Kidney (tissue), 14 donors: ENCODE results near the gene PEX5L. TPM values are rescaled to one million over a fixed set of nuclear protein-coding genes. Genes with fewer than 3 reads are reported as not detected.

Experiments
- DNase-seq, 5 donors: peaks; one replicate each; pipeline ENCODE4 v3.0.0-alpha.2; 2013 to 2020
- FAIRE-seq: peaks from 2 replicates; lab custom pipeline; 2012; peaks lifted over from hg19 to GRCh38; lab: Jason Lieb, UNC
- H3K27ac ChIP-seq, 2 donors: one replicate each; pipeline ENCODE4 v1.7.0; 2013; ENCODE audit warnings: low read depth in 2 of 2, low read length in 2 of 2, inconsistent platforms in 1 of 2
- H3K27me3 ChIP-seq: one replicate; pipeline ENCODE4 v1.7.1; 2013; ENCODE audit warnings: low read length, inconsistent platforms; ENCODE audit not compliant: control insufficient read depth, insufficient read depth
- H3K36me3 ChIP-seq, 3 donors: one replicate each; pipeline versions ENCODE4 v1.7.0 to v1.7.1; 2013; ENCODE audit warnings: low read length in 3 of 3, control low read depth in 1 of 3, inconsistent platforms in 1 of 3; ENCODE audit not compliant: insufficient read depth in 3 of 3, control insufficient read depth in 2 of 3
- H3K4me1 ChIP-seq, 3 donors: one replicate each; pipeline versions ENCODE4 v1.7.0 to v1.7.1; 2013; ENCODE audit warnings: low read length in 3 of 3, inconsistent platforms in 1 of 3, low read depth in 1 of 3; ENCODE audit not compliant: control insufficient read depth in 2 of 3, insufficient read depth in 2 of 3
- H3K4me3 ChIP-seq, 3 donors: one replicate each; pipeline versions ENCODE4 v1.7.0 to v1.8.1; 2013; ENCODE audit warnings: low read length in 3 of 3, control low read depth in 1 of 3, inconsistent platforms in 1 of 3
- H3K9ac ChIP-seq, 3 donors: one replicate each; pipeline versions ENCODE4 v1.7.0 to v1.7.1; 2013; ENCODE audit warnings: low read length in 3 of 3, control low read depth in 1 of 3, inconsistent platforms in 1 of 3
- H3K9me3 ChIP-seq, 3 donors: one replicate each; pipeline versions ENCODE4 v1.7.0 to v1.7.1; 2013; ENCODE audit warnings: low read length in 3 of 3, control low read depth in 1 of 3, inconsistent platforms in 1 of 3; ENCODE audit not compliant: control insufficient read depth in 2 of 3, insufficient read depth in 1 of 3
- CTCF ChIP-seq: IDR thresholded peaks from 3 replicates; pipeline ENCODE4 v1.5.1; 2012; ENCODE audit warnings: mild to moderate bottlenecking, moderate library complexity, borderline replicate concordance; ENCODE audit not compliant: insufficient read depth; ENCODE audit errors: extremely low read depth
- intact Hi-C: fragments of 100-400 bp; cut with DNase I; formaldehyde crosslinking; loops from one replicate; pipeline ENCODE4 v1.11.1; 2022
- polyA plus RNA-seq: library from polyadenylated mRNA; stranded (reverse); fragments of 350-450 nt; fragmentation: Illumina TruSeq; extraction: RNeasy Lipid Tissue Mini Kit (QIAGEN cat#74804); gene quantifications from one replicate; pipeline ENCODE4 v1.2.3, GENCODE V29; 2014; ENCODE audit warnings: low read depth, low replicate concordance; ENCODE audit not compliant: insufficient read depth
- total RNA-seq: library from RNA; stranded (reverse); fragmentation: NEBNext Ultra II Directional; extraction: Animal tissue kit (Norgen Biotek cat#: 25700); gene quantifications from one replicate; pipeline ENCODE4 v1.2.1, GENCODE V29; 2021
- donor health status: control.
- donor health status: control.
- donor health status: control.
- donor health status: control.
- donor health status: control.
- donor health status: DM: yes; HTN: yes; CAD: no.
- donor health status: Normal renal cell carcinoma (clear cell type).

PEX5L gene
- total and polyA plus RNA-seq, 2 donors from 2014 or later = 0.32 TPM; not detected in 1

GRCh38 chr3:179995406-179995805 lies 41.3 kb downstream of the PEX5L start:
- no peaks in the 10 kb centered on the region for H3K4me1 ChIP-seq
- DNase-seq (no peak), FAIRE-seq (no peak)
- H3K4me3 ChIP-seq = no peak overlapping the region
- no peak for TF ChIP-seq CTCF
- no peak overlapping the region for H3K9ac ChIP-seq
- intact Hi-C loops = no loop called here
- H3K36me3 ChIP-seq = no peaks in the 10 kb centered on the region
- no peak overlapping the region for H3K27ac ChIP-seq
- H3K27me3 ChIP-seq = no peaks in the 10 kb centered on the region
- peaks cover 0 to 4% (median 0%) of the 10 kb centered on the region in 3 donors for H3K9me3 ChIP-seq

GRCh38 chr3:179991883-179992282 lies 44.9 kb downstream of the PEX5L start:
- no peaks in the 10 kb centered on the region for H3K4me1 ChIP-seq
- no peaks in the 10 kb centered on the region for H3K36me3 ChIP-seq
- H3K27me3 ChIP-seq = no peaks in the 10 kb centered on the region
- H3K4me3 ChIP-seq = no peak overlapping the region
- no peak overlapping the region for H3K27ac ChIP-seq
- H3K9me3 ChIP-seq = peaks cover 0 to 4% (median 0%) of the 10 kb centered on the region in 3 donors
- no peak for DNase-seq
- no peak overlapping the region for H3K9ac ChIP-seq
- intact Hi-C loops = no loop called here
- no peak for FAIRE-seq
- TF ChIP-seq CTCF = no peak

GRCh38 chr3:179991104-179991503 lies 45.6 kb downstream of the PEX5L start:
- H3K27ac ChIP-seq = no peak overlapping the region
- no peak for TF ChIP-seq CTCF
- H3K27me3 ChIP-seq = no peaks in the 10 kb centered on the region
- intact Hi-C loops = no loop called here
- peaks cover 0 to 4% (median 0%) of the 10 kb centered on the region in 3 donors for H3K9me3 ChIP-seq
- H3K9ac ChIP-seq = no peak overlapping the region
- no peak overlapping the region for H3K4me3 ChIP-seq
- DNase-seq (no peak), FAIRE-seq (no peak)
- no peaks in the 10 kb centered on the region for H3K36me3 ChIP-seq
- no peaks in the 10 kb centered on the region for H3K4me1 ChIP-seq

GRCh38 chr3:179981646-179982045 lies 55.1 kb downstream of the PEX5L start:
- FAIRE-seq (no peak), DNase-seq (no peak)
- intact Hi-C loops = no loop called here
- Histone ChIP-seq H3K9me3 (no peaks in the 10 kb centered on the region), H3K4me3 (no peak overlapping the region), H3K27ac (no peak overlapping the region), H3K4me1 (no peaks in the 10 kb centered on the region), H3K36me3 (no peaks in the 10 kb centered on the region), H3K27me3 (no peaks in the 10 kb centered on the region), H3K9ac (no peak overlapping the region)
- TF ChIP-seq CTCF = no peak
